ENCODE results near the gene MLF1.
"Not testable (repeated sequence)": the region's sequence is repeated elsewhere in the genome, so short reads cannot be mapped to it uniquely, and the experiment has no call there.

Gene MLF1

GRCh38 chr3:158570999-158571702, at the start of gene MLF1:
MLF1 (plus strand) TSS chr3:158571194; CDS start chr3:158571301, 107 bp downstream.
- peak; percentile 95 for DNase-seq

DNA sequence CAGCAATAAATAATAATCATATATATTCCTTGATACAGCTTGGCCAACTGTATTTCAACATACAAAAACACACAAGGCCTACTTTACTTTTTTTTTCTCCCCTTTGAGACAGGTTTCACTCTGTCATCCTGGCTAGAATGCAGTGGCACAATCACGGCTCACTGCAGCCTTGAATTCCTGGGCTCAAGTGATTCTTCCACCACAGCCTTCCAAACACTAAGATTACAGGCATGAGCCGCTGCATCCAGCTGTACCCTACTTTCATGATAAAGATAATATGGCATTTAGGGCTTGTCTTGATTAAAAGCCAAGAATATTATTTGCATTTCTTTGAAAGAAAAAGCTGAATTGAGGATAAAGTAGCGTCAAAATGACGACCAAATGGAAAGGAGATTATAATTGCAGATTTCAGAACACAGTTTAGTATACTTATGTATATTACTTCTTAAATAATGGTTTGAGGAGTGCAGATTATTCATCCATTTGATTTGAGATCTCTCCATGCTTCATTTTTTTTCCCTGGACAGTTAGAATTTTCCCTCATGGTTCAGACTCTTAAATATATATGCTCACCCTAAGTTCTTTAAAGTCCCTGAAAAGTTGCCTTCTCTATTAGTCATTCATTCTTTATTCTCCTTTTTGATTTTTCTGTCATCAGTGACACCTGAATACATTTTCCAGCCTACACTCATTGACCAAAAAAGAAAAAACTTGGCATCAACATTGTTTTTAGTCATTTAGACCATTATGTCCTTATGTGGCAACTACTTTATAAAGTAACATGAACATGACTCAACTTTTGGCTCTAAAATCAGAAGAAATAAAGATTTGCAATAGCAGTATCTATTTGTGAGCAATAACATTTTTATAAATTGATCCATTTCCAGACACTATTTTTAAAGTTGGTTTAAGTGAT, 48.5 kb upstream of the MLF1 start:
- no peak for DNase-seq

- DNase-seq = peak; percentile 4
These were observed 42.8 kb upstream of the MLF1 start for GRCh38 chr3:158528076-158528674.

DNA sequence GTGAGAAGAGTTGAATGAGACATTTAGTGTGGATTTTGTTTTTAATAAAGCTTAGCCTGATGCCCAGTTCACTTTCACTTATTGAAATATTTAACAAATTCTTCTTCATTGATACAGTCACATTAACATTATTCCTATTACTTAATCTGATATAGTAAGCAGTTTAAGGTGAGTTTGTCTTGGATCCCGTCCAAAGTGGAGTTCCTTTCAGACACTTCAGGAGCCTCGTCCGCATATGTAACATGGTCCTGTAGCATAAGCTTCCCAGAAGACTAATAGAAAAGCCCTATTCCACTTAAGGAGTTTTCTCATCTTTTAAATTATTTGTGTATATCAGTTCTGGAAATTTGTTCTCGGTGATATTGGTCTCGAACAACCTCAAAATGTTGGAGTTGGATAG, 39.7 kb upstream of the MLF1 start:
- DNase-seq = no peak

DNA sequence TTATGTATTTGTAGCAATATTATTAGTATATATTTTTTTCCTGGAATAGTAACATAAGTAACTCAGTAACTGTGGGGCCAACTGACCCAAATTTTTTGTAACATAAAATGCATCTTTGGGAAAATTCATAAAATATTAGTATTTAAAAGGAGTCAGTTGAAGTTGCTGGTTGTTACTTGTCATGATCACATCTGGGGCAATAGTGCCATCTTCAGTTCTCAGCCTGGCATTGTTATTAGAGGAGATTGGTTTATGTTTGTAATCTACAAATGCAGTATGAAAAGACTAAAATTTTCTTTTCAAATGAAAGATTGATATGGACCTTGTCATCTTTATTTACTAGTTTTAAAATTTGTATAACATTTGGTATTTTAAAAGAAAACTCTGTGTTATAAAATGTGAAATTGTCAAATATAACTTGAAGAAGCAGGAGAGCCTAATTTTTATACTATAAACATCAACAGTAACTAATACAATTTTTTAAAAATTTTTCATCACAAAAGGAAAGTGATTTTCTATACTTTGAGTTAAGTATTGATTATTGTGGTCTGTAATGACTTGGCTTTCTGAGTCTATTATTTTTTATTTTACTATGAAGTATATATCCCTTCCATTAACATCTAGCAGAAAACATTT, 38.8 kb upstream of the MLF1 start:
- DNase-seq = no peak

GRCh38 chr3:158535918-158536317, 35.1 kb upstream of the MLF1 start:
- no peak for DNase-seq

DNA sequence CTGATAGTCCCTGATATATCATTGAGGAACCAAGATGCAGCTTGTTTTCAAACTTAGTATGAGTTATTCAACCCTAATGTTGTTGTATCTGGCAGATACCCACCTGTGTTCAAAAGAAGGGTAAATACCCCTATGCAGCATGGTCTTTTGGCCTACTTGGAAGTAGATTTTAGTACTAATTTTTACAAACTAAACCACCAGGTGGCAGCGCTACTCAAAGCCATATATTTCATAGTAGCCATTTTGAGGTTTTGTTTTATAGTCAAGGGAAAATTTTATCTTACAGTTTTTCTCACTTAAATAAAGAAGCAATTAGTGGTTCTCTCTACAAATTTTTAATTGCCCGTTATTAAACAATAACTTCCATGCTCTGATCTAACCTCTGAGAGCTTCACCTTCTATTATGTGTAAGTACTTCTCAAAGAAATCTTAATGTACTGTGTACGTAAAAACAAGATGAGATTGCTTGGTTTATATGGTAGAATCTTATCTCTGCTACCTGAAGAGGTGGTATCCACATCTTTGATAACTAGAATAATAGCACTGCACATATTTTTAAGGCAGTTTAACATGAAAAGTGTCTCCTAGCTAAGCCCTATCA, 31.5 kb upstream of the MLF1 start:
- DNase-seq = peak; percentile 10

DNA sequence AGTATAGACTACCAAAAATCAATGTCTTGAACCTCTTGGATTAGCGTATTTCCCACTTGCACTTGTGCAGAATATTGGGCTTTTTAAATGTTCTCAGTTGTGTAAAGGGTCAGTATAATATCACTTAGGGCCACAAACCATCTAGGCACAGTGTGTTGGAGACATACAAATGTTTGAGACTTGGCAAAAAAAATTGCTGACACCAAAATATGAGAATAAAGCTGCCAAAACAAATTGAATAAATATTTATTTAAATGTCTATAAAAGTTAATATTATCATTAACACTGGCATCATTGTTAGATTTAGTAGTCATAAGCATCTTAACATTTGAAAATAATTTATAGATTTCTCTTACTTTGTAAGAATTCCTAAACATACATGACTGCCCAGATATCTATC, 30.9 kb upstream of the MLF1 start:
- DNase-seq = no peak

- no peak for DNase-seq
These were observed 22.3 kb upstream of the MLF1 start for GRCh38 chr3:158548691-158549090.

DNA sequence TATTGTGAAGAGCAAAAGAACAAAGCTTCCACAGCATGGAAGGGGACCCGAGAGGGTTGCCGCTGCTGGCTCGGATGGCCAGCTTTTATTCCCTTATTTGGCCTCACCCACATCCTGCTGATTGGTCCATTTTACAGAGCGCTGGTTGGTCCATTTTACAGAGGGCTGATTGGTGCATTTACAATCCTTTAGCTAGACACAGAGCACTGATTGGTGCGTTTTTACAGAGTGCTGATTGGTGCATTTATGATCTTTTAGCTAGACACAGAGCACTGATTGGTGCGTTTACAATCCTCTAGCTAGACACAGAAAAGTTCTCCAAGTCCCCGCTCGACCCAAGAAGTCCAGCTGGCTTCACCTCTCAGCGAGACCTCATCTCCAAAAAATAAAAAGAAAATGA, 21.1 kb upstream of the MLF1 start:
- DNase-seq = not testable (repeated sequence)

DNA sequence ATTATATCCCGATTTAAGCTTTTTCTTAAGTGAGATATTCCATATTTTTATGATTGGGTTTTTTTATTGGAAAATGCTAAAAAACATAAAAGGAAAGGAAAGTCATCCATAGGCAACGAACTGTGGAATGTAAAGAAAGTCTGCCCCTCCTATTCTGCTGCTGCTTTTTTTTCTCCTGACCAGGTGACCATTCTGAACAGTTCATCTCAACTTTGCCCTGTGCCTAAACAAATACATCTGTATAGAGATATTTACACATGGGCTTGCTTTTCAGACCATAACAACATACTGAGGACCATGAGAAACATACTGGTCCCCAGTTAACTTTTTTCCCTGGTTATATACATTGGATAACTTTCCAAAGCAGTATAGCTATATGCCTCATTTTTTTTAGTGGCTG, 18.9 kb upstream of the MLF1 start:
- no peak for DNase-seq

DNA sequence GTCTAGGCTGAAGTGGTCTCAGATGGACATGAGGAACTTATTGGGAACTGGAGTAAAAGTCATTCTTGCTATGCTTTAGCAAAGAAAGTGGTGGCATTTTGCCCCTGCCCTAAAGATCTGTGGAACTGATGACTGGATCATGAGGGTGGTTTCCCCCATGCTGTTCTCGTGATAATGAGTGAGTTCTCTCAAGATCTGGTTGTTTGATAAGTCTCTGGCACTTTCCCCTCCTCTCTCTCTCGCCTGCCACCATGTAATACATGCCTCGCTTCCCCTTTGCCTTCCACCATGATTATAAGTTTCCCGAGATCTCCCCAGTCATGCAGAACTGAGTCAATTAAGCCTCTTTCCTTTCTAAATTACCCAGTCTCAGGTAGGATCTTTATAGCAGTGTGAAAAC, 11.5 kb upstream of the MLF1 start:
- DNase-seq = no peak

- DNase-seq = no peak
These were observed 10.0 kb upstream of the MLF1 start for GRCh38 chr3:158560979-158561378.

DNA sequence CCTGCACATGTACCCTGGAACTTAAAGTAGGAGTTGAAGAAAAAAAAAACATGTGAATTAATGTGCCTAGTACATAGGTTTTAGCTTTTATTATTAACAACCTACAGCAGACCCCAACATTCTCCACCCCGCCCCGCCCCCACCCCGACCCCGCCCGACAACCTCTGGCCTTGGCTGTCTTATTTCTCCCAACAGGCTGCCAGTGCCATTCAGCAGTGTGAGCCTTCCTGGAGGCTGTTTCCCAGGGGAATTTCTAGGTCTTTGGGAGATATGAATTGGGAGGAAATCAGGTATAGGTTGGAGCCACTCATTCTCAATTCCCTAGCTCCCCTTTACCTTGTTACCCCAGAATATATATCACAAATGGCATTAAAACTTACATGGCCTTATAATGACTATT, 8.3 kb upstream of the MLF1 start:
- DNase-seq = no peak

DNA sequence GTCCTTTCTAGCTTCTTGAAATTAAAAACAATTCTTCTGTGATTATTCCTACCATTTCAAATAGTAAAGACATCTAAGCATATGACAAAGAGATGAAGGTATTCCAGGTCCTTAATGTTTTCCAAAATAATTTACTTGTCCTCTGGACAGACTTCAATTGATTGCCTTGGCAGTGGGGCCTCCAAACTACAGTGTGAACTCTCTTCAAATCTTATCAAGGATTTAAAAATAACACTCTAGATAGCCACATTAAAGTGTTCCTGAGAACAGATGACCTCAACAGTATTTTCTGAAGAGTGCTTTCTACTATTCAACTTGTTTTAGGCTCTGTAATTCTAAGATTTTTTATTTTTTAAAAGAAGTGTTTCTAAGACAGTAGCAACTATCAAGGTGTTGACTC, 7.9 kb upstream of the MLF1 start:
- DNase-seq = no peak

DNA sequence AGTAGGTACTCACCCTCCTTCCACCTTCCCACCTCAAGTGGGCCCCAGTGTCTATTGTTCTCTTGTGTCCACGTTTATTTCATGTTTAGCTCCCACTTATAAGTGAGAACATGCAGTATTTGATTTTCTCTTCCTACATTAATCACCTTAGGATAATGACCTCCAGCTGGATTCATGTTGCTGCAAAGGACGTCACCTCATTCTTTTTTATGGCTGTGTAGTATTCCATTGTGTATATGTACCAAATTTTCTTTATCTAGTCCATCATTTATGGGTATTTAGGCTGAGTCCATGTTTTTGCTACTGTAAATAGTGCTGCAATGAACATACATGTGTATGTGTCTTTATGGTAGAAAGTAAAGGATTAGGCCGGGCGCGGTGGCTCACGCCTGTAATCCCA, 5.9 kb upstream of the MLF1 start:
- no peak for DNase-seq

DNA sequence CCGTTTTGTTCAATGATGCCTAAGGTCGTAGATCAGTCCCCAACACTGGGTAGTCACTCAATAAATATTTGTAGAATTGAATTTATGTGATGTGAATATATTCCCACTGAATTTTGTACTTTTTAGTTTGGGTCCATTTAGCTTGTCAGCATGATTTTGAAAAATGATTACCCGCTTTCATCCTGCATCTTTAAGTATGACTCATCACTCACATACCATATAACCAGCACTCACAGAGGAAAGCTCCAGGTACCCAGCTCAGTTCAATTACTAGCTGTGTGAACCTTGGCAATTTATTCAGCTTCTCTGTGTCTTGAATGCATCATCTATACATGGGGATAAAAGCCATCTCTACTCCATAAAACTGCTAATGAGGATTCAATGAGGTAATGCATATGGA, 2.2 kb upstream of the MLF1 start:
- no peak for DNase-seq

- DNase-seq = no peak
These were observed 1.2 kb upstream of the MLF1 start for GRCh38 chr3:158569794-158570193.

GRCh38 chr3:158571969-158572765, 1.2 kb downstream of the MLF1 start:
- DNase-seq = no peak

DNA sequence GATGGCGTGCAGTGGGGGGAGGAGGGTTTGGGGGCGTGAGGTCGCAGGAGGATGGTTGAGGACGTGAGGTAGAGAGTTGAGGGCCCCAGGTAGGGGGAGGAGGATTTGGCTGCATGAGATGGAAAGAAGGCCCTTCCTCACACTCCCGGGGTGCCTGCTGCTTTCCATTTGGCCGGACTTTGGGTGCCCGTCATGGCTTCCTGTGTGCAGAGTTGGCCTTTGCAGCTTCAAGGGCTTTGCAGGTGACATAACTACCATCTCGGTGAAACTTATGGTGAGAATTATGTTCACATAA, 1.7 kb downstream of the MLF1 start:
- DNase-seq = no peak

GRCh38 chr3:158573714-158574113, 2.7 kb downstream of the MLF1 start:
- DNase-seq = no peak

DNA sequence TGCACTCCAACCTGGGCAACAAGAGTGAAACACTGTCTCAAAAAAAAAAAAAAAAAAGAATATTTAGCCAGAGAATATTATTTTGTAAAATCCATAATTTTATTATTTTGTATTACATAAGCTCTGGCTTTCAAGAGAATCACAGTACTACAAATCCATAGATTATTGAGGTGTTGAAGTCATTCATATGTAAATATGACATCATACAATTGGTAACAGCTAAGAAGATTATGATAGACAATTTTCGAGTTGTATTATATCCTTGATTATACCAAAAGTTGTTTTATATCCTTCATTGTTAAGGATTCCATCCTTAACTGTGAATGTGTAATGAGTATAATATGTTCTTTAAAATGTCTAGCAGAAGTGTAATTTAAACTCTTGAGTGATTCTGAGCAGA, 3.7 kb downstream of the MLF1 start:
- no peak for DNase-seq
